ENCODE results near the gene TP73.

TP73 gene

DNA sequence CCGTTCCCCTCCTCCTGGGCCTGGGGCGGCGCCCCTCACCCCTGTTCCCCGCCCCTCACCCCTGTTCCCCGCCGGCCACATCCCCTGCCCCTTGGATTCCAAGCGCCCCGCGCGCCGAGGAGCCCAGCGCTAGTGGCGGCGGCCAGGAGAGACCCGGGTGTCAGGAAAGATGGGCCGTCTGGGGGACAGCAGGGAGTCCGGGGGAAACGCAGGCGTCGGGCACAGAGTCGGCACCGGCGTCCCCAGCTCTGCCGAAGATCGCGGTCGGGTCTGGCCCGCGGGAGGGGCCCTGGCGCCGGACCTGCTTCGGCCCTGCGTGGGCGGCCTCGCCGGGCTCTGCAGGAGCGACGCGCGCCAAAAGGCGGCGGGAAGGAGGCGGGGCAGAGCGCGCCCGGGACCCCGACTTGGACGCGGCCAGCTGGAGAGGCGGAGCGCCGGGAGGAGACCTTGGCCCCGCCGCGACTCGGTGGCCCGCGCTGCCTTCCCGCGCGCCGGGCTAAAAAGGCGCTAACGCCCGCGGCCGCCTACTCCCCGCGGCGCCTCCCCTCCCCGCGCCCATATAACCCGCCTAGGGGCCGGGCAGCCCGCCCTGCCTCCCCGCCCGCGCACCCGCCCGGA, at the start of gene TP73:
TP73 (plus strand) TSS at position 587 of the 618 bp plus-strand sequence. CDS start 29,850 bp downstream, outside the sequence.
- peaks cover 26 to 34% of the 10 kb centered on the region in 2 donors for H3K27me3 ChIP-seq (ENCODE audit: control insufficient read depth in 2 of 2, insufficient read depth in 2 of 2, low read length in 2 of 2)
- peaks cover under 1 to 2% of the 10 kb centered on the region in 2 donors for H3K36me3 ChIP-seq (ENCODE audit: control insufficient read depth in 2 of 2, insufficient read depth in 2 of 2, low read length in 2 of 2)
- peaks cover 10 to 15% of the 10 kb centered on the region in 2 donors for H3K4me1 ChIP-seq (ENCODE audit: control insufficient read depth in 2 of 2, insufficient read depth in 2 of 2, low read length in 2 of 2)
- H3K4me3 ChIP-seq (ENCODE audit: low read length in 2 of 2) = peak within 1 kb of the TSS; percentile 37 to 39
- H3K27ac ChIP-seq (ENCODE audit: low read depth in 2 of 2, low read length in 2 of 2) = no peak within 1 kb of the TSS
- H3K9ac ChIP-seq (ENCODE audit: low read depth in 1 of 2, low read length in 2 of 2) = no peak within 1 kb of the TSS
- no peaks in the 10 kb centered on the region for H3K9me3 ChIP-seq (ENCODE audit: control insufficient read depth in 2 of 2, low read length in 2 of 2)

DNA sequence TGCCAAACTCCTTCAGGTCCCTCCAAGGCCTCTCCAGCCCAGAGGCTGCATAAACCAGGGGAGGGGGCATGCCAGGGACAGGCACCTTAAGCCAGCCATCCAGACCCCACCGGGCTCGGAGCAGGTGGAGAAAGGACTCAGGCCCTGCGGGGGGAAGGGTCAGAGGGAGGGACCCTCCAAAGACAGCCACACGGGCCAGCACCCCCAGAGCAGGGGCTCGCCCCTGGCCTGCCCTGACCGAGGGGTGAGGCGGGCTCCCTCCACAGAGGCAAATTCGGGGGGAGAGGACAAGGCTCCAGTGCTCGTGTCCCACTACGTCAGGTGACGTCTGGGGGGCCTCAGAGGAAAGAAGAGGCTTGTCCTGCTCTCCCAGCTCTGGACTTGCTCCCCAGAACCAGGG, 49.2 kb upstream of the TP73 start:
- H3K27me3 ChIP-seq (ENCODE audit: control insufficient read depth in 2 of 2, insufficient read depth in 2 of 2, low read length in 2 of 2) = no peaks in the 10 kb centered on the region
- no peak overlapping the region for H3K9ac ChIP-seq (ENCODE audit: low read depth in 1 of 2, low read length in 2 of 2)

DNA sequence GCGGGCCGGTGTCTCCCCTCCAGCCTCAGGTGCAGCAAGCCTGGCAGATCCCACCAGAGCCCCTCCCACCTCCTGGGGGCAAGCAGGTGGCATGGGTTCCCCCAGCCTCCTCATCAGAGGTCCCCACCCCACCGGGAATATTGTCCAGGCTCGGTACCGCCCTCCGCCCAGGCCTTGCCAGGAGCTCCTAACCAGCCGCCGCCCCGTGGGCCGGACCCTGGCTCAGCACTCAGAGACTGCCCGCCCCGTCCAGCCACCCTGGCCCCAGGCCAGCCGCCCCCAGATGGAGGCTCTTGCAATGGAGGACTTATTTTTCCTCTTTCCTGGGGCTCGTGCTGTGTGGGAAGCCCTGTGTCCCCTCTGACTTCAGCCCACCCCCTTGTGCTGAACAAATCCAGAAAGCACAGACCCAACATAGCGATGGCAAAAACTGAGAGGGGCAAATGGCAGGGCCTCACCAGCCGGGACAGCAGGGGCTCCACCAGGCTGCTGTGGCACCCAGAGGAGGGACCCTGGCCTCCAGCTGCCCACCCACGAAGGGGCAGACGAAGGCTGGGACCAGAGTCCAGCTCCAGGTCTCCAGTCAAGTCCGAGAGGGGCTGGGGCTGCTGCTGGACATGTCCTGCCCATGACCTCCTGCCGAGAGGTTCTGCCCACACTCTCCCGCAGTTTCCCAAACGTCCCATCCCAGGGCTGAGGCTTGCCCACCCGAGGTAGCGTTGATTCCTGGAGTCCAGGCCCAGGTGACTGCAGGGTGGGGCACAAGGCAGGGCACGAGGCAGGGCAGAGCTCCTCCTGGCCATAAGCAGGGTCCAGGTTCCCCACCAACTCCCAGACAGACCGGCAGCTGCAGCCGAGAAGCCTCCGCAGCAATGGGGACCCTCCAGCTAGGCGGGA, 48.5 kb upstream of the TP73 start:
- Histone ChIP-seq H3K27me3 (ENCODE audit: control insufficient read depth in 2 of 2, insufficient read depth in 2 of 2, low read length in 2 of 2) (no peaks in the 10 kb centered on the region), H3K9me3 (ENCODE audit: control insufficient read depth in 2 of 2, low read length in 2 of 2) (no peaks in the 10 kb centered on the region), H3K9ac (ENCODE audit: low read depth in 1 of 2, low read length in 2 of 2) (no peak overlapping the region), H3K27ac (ENCODE audit: low read depth in 2 of 2, low read length in 2 of 2) (no peak overlapping the region), H3K4me1 (ENCODE audit: control insufficient read depth in 2 of 2, insufficient read depth in 2 of 2, low read length in 2 of 2) (no peaks in the 10 kb centered on the region), H3K36me3 (ENCODE audit: control insufficient read depth in 2 of 2, insufficient read depth in 2 of 2, low read length in 2 of 2) (no peaks in the 10 kb centered on the region), H3K4me3 (ENCODE audit: low read length in 2 of 2) (no peak overlapping the region)

More for the DNA sequence above, 49.2 kb upstream of the TP73 start:
- H3K4me3 ChIP-seq (ENCODE audit: low read length in 2 of 2) = no peak overlapping the region
- no peak overlapping the region for H3K27ac ChIP-seq (ENCODE audit: low read depth in 2 of 2, low read length in 2 of 2)
- no peaks in the 10 kb centered on the region for H3K9me3 ChIP-seq (ENCODE audit: control insufficient read depth in 2 of 2, low read length in 2 of 2)
- H3K36me3 ChIP-seq (ENCODE audit: control insufficient read depth in 2 of 2, insufficient read depth in 2 of 2, low read length in 2 of 2) = no peaks in the 10 kb centered on the region
- peaks cover 0 to 4% of the 10 kb centered on the region in 2 donors for H3K4me1 ChIP-seq (ENCODE audit: control insufficient read depth in 2 of 2, insufficient read depth in 2 of 2, low read length in 2 of 2)

DNA sequence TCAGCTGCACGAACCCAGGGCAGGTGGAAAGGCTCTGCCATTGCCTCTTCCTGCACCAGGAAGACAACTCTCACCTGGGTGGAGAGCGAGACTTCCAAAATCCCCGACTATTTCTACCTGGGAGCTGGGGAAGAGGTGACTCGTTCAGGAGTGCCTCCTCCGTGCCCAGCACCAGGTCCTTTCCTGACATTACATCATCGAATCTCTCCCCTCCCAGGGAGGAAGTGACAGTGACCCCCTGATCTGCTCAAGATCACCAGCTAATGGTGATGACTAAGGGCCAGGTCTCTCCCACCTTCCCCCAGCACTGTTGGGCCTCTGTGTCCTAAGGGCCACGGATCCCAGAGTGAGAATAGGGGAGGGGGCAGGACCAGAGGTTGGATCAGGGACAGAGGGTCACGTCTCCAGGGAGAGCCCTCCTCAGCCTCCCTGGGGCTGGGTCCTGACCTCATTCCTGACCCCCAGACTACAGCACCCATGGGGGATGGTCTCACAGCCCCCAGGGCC, 47.8 kb upstream of the TP73 start:
- H3K9me3 ChIP-seq (ENCODE audit: control insufficient read depth in 2 of 2, low read length in 2 of 2) = no peaks in the 10 kb centered on the region
- H3K9ac ChIP-seq (ENCODE audit: low read depth in 1 of 2, low read length in 2 of 2) = no peak overlapping the region
- H3K27me3 ChIP-seq (ENCODE audit: control insufficient read depth in 2 of 2, insufficient read depth in 2 of 2, low read length in 2 of 2) = peaks cover 0 to 2% of the 10 kb centered on the region in 2 donors
- H3K4me3 ChIP-seq (ENCODE audit: low read length in 2 of 2) = no peak overlapping the region
- H3K36me3 ChIP-seq (ENCODE audit: control insufficient read depth in 2 of 2, insufficient read depth in 2 of 2, low read length in 2 of 2) = no peaks in the 10 kb centered on the region
- no peak overlapping the region for H3K27ac ChIP-seq (ENCODE audit: low read depth in 2 of 2, low read length in 2 of 2)
- H3K4me1 ChIP-seq (ENCODE audit: control insufficient read depth in 2 of 2, insufficient read depth in 2 of 2, low read length in 2 of 2) = no peaks in the 10 kb centered on the region

DNA sequence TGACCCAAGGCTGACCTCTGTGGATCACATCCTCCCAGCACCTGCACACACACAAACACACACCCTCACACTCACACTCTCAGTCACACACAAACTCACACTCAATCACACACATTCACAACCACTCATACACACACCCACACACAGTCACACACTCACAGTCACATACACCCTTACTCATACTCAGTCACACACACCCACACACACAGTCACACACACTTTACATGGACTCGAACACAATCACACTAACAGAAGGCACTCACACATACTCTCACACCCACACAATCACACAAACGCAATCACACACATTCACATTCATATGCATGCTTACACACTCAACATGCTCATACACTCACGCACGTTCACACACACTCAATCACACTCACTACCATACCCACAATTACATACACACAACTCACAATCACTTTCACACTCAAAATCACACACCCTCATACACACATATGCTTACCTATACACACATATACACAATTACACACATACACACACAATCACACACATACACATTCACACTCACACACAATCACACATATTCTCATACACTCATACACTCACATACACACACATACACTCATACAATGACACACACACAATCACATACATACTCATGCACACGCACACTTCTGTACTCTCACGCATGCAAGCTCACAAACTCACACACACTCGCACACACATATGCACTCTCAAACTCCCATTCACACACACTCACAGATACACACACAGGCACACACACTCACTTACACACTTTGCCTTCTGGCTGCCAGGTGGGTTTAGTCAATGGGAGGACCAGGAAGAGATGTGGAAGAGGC, 47.1 kb upstream of the TP73 start:
- H3K4me3 ChIP-seq (ENCODE audit: low read length in 2 of 2) = no peak overlapping the region
- no peak overlapping the region for H3K27ac ChIP-seq (ENCODE audit: low read depth in 2 of 2, low read length in 2 of 2)
- no peaks in the 10 kb centered on the region for H3K4me1 ChIP-seq (ENCODE audit: control insufficient read depth in 2 of 2, insufficient read depth in 2 of 2, low read length in 2 of 2)
- no peaks in the 10 kb centered on the region for H3K9me3 ChIP-seq (ENCODE audit: control insufficient read depth in 2 of 2, low read length in 2 of 2)
- H3K9ac ChIP-seq (ENCODE audit: low read depth in 1 of 2, low read length in 2 of 2) = no peak overlapping the region
- H3K36me3 ChIP-seq (ENCODE audit: control insufficient read depth in 2 of 2, insufficient read depth in 2 of 2, low read length in 2 of 2) = no peaks in the 10 kb centered on the region
- H3K27me3 ChIP-seq (ENCODE audit: control insufficient read depth in 2 of 2, insufficient read depth in 2 of 2, low read length in 2 of 2) = peaks cover 6% of the 10 kb centered on the region in 2 donors

DNA sequence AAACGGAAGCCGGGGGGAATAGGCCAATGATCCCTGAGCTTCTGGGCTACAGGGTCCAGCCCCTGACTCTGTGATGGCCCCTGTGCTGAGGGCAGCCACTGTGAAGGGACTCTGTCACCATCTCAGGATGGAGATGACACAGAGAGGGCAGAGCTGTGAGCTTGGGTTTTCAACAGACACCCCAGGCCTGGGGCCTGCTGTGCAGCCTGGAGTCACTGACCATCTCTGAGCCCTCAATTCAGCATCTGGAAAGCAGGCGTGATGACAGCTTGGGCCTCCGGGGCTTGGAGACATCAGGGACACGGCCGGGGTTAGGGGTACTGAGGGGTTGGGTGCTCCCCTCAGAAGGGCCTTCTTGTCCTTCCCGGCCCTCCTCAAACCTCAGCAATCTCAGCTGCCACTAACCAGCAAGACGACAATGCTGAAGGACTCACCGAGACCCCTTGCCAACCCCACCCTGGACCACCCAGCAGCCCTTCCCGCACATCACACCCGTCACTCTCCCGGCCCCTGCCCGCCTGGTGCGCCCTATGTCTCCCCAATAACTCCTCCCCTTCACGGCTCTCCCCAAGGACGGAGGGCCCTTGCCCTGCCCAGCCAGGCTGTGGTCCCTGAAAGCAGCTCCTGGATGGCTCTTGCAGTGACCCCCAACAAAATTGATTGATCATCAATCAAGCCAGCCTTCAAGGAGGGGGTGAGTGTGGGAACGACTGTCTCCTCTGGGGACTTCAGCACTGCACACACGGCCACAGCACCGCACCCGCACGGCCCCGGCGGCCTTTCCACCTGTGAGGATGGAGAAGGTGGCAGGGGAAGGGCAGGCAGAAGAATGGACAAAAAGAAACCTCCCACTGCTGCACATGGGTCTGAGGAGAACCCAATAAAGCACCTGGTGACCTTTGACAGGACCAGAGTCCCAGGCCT, 45.3 kb upstream of the TP73 start:
- Histone ChIP-seq H3K27ac (ENCODE audit: low read depth in 2 of 2, low read length in 2 of 2) (no peak overlapping the region), H3K4me3 (ENCODE audit: low read length in 2 of 2) (no peak overlapping the region), H3K27me3 (ENCODE audit: control insufficient read depth in 2 of 2, insufficient read depth in 2 of 2, low read length in 2 of 2) (peaks cover 8 to 11% of the 10 kb centered on the region in 2 donors)

DNA sequence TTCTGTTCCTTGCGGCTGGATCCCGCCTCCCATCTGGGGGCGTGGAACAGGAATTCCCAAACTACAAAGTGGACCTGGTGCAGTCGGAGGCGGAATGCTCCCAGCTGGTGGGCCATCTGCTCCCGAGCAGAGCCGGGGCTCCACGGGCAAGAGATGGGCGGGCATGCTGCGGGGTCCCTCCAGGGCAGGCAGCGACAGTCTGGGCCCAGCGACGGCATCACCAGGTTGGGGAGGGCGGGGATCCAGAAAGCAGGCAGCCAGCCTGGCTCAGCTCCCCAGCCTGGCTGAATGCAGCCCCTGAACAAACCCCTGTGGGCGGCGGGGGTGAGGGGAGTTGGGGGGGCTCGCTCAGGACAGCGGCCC, 44.6 kb upstream of the TP73 start:
- H3K4me3 ChIP-seq (ENCODE audit: low read length in 2 of 2) = no peak overlapping the region
- H3K36me3 ChIP-seq (ENCODE audit: control insufficient read depth in 2 of 2, insufficient read depth in 2 of 2, low read length in 2 of 2) = no peaks in the 10 kb centered on the region
- H3K9ac ChIP-seq (ENCODE audit: low read depth in 1 of 2, low read length in 2 of 2) = no peak overlapping the region
- H3K4me1 ChIP-seq (ENCODE audit: control insufficient read depth in 2 of 2, insufficient read depth in 2 of 2, low read length in 2 of 2) = peaks cover 2 to 5% of the 10 kb centered on the region in 2 donors
- peaks cover 8 to 14% of the 10 kb centered on the region in 2 donors for H3K27me3 ChIP-seq (ENCODE audit: control insufficient read depth in 2 of 2, insufficient read depth in 2 of 2, low read length in 2 of 2)
- no peak overlapping the region for H3K27ac ChIP-seq (ENCODE audit: low read depth in 2 of 2, low read length in 2 of 2)
- H3K9me3 ChIP-seq (ENCODE audit: control insufficient read depth in 2 of 2, low read length in 2 of 2) = no peaks in the 10 kb centered on the region

More for the DNA sequence above, 45.3 kb upstream of the TP73 start:
- H3K36me3 ChIP-seq (ENCODE audit: control insufficient read depth in 2 of 2, insufficient read depth in 2 of 2, low read length in 2 of 2) = no peaks in the 10 kb centered on the region
- peaks cover 2 to 5% of the 10 kb centered on the region in 2 donors for H3K4me1 ChIP-seq (ENCODE audit: control insufficient read depth in 2 of 2, insufficient read depth in 2 of 2, low read length in 2 of 2)
- no peak overlapping the region for H3K9ac ChIP-seq (ENCODE audit: low read depth in 1 of 2, low read length in 2 of 2)
- H3K9me3 ChIP-seq (ENCODE audit: control insufficient read depth in 2 of 2, low read length in 2 of 2) = no peaks in the 10 kb centered on the region

DNA sequence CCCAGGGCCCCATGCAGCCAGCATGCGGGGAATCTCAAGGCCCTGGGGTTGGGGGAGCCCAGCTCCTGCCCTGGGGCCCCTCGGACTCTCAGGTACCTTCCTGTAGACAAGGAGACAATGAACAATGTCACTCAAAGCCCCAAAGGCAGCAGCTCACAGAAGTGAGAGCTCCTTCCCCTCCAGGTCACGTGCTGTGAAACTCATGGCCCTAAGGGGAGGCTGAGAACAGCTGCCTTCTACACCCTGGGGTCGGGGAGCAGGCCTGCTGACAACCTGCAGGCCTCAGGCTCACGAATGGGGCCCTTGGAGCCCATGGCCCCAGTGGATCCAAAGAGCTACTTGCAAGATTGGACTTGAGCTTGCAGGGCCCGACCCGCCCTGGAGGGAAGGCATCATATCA, 44.2 kb upstream of the TP73 start:
- Histone ChIP-seq H3K9me3 (ENCODE audit: control insufficient read depth in 2 of 2, low read length in 2 of 2) (no peaks in the 10 kb centered on the region), H3K4me1 (ENCODE audit: control insufficient read depth in 2 of 2, insufficient read depth in 2 of 2, low read length in 2 of 2) (peaks cover 2 to 5% of the 10 kb centered on the region in 2 donors), H3K27ac (ENCODE audit: low read depth in 2 of 2, low read length in 2 of 2) (no peak overlapping the region), H3K27me3 (ENCODE audit: control insufficient read depth in 2 of 2, insufficient read depth in 2 of 2, low read length in 2 of 2) (peaks cover 8 to 15% of the 10 kb centered on the region in 2 donors), H3K36me3 (ENCODE audit: control insufficient read depth in 2 of 2, insufficient read depth in 2 of 2, low read length in 2 of 2) (no peaks in the 10 kb centered on the region), H3K4me3 (ENCODE audit: low read length in 2 of 2) (no peak overlapping the region), H3K9ac (ENCODE audit: low read depth in 1 of 2, low read length in 2 of 2) (no peak overlapping the region)

Measured in mucosa of rectum (tissue), 2 donors.